Measurements from ENCODE around the gene PLCB1.

Gene PLCB1

GRCh38 chr20:8118760-8119159, 13.3 kb upstream of the PLCB1 start:
- no peak for DNase-seq (ENCODE audit: low read depth, low spot score)
- H3K4me3 ChIP-seq (ENCODE audit: low read depth, low read length), result no peak overlapping the region
- TF ChIP-seq, protein P1, sequence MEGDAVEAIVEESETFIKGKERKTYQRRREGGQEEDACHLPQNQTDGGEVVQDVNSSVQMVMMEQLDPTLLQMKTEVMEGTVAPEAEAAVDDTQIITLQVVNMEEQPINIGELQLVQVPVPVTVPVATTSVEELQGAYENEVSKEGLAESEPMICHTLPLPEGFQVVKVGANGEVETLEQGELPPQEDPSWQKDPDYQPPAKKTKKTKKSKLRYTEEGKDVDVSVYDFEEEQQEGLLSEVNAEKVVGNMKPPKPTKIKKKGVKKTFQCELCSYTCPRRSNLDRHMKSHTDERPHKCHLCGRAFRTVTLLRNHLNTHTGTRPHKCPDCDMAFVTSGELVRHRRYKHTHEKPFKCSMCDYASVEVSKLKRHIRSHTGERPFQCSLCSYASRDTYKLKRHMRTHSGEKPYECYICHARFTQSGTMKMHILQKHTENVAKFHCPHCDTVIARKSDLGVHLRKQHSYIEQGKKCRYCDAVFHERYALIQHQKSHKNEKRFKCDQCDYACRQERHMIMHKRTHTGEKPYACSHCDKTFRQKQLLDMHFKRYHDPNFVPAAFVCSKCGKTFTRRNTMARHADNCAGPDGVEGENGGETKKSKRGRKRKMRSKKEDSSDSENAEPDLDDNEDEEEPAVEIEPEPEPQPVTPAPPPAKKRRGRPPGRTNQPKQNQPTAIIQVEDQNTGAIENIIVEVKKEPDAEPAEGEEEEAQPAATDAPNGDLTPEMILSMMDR (IDR thresholded peaks at IDR 0.05; ENCODE audit: low read depth, low read length), result no peak
- in situ Hi-C loops (cut with HindIII; ENCODE audit: low sequenced_read_pairs), result no loop called here

DNA sequence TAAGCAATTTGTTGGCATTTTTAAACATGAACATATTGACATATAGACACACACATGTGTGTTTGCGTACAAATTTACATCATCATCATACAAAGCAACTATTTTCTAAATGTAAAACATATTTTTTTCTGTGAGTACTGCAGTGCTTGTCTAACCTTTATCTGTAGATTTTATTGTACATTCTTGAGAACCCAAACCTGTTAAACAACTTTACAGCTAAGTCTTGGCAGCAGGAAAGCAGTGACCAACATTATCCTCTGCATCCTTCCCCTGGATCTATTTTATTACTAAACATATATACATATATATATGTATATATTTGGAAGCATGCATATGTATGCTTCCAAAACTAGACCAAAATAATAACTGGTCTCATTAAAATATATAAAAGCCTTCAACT, 10.4 kb upstream of the PLCB1 start:
- DNase-seq (ENCODE audit: low read depth, low spot score), result no peak
- TF ChIP-seq, protein P1 (IDR thresholded peaks at IDR 0.05; ENCODE audit: low read depth, low read length), result no peak
- no peak overlapping the region for H3K4me3 ChIP-seq (ENCODE audit: low read depth, low read length)
- in situ Hi-C loops (cut with HindIII; ENCODE audit: low sequenced_read_pairs), result no loop called here

GRCh38 chr20:8124639-8125038, 7.4 kb upstream of the PLCB1 start:
- no peak for DNase-seq (ENCODE audit: low read depth, low spot score)
- TF ChIP-seq, protein P1 (IDR thresholded peaks at IDR 0.05; ENCODE audit: low read depth, low read length), result no peak
- no peak overlapping the region for H3K4me3 ChIP-seq (ENCODE audit: low read depth, low read length)
- in situ Hi-C loops (cut with HindIII; ENCODE audit: low sequenced_read_pairs), result no loop called here

GRCh38 chr20:8126181-8126580, 5.9 kb upstream of the PLCB1 start:
- TF ChIP-seq, protein P1 (IDR thresholded peaks at IDR 0.05; ENCODE audit: low read depth, low read length), result no peak
- H3K4me3 ChIP-seq (ENCODE audit: low read depth, low read length), result no peak overlapping the region
- in situ Hi-C loops (cut with HindIII; ENCODE audit: low sequenced_read_pairs), result no loop called here
- no peak for DNase-seq (ENCODE audit: low read depth, low spot score)

- no peak for DNase-seq (ENCODE audit: low read depth, low spot score)
- TF ChIP-seq, protein P1 (IDR thresholded peaks at IDR 0.05; ENCODE audit: low read depth, low read length), result no peak
- in situ Hi-C loops (cut with HindIII; ENCODE audit: low sequenced_read_pairs), result no loop called here
- no peak overlapping the region for H3K4me3 ChIP-seq (ENCODE audit: low read depth, low read length)
Measured at GRCh38 chr20:8126841-8127378, 5.2 kb upstream of the PLCB1 start.

DNA sequence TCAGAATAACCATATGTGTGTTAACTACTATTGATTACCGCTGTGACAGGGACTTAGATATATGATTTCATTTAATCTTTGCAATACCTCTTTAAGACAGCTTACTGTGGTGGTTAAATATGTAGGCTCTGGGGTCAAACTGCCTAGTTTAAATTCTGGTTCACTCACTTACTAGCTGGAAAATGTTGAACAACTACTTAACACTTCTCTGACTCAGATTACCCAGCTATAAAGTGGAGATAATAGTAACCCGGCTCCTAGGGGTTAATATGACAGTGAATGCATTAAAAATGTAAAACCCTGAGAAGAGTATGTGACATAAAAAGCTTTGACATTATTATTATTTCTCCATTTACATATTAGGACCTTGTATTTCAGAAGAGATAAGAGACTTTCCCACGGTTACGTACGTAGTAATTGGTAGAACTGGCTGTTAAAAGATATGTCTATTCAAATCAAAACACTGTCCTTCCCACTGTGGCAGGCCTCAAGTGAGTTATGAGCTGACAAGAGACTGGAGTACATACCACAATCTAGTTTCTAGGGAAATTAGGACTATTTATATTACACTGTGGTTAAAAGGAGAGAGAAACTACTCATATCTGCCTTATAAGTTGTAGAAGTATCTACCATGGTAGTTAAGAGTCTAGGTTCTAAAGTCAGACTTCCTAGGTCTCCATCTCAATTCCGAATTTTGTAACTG, 4.4 kb upstream of the PLCB1 start:
- in situ Hi-C loops (cut with HindIII; ENCODE audit: low sequenced_read_pairs), result no loop called here
- TF ChIP-seq, protein P1 (IDR thresholded peaks at IDR 0.05; ENCODE audit: low read depth, low read length), result no peak
- no peak for DNase-seq (ENCODE audit: low read depth, low spot score)
- H3K4me3 ChIP-seq (ENCODE audit: low read depth, low read length), result no peak overlapping the region

Measured in astrocyte of the spinal cord (primary cell).